Kidney capillary endothelial cell (primary cell): ENCODE data around the gene ACTG1.
"Not testable (repeated sequence)": the region's sequence is repeated elsewhere in the genome, so short reads cannot be mapped to it uniquely, and the experiment has no call there.

ENCODE experiments used
- DNase-seq: peaks from one replicate; pipeline ENCODE4 v3.0.0-alpha.2; 2018; ENCODE audit warnings: low spot score

Gene ACTG1

DNA sequence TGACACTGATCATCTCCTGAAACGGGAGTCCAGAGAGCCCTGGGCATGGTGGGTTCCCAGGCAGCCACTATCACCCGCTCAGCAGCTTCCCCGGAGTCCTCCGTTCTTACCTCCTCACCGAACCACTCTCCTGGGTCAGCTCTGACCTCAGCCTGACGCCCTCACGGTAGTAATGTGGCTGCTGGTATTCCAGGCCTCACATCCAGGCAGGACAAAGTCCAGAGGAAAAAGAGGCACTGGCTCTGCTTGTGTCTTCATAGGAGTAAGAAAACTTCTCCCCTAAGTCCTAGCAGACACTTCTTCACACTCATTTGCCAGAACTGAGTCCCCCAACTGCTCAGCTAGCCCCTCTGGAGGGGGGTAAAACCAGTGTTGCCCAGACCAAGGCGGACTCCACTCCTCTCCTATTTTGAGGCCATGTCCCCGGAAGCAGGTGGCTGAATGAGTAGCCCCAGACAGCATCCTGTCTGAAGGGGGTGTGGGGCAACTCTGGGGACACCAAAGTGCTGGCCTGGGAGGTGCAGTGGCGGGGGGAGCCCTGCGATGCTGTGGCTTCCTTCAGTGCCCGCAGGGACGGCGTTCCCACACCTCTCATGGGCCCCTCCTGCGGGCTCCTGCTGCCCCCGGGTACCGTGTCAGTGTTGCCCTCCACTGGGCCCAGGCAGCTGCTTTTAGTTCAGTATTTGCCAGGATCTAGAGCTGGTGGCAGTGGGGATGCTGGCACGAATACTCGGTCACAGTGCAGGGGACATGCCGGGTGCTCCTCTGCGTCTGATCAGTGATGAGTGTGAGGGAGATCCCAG, 20.9 kb upstream of the ACTG1 start:
- DNase-seq = no peak

DNA sequence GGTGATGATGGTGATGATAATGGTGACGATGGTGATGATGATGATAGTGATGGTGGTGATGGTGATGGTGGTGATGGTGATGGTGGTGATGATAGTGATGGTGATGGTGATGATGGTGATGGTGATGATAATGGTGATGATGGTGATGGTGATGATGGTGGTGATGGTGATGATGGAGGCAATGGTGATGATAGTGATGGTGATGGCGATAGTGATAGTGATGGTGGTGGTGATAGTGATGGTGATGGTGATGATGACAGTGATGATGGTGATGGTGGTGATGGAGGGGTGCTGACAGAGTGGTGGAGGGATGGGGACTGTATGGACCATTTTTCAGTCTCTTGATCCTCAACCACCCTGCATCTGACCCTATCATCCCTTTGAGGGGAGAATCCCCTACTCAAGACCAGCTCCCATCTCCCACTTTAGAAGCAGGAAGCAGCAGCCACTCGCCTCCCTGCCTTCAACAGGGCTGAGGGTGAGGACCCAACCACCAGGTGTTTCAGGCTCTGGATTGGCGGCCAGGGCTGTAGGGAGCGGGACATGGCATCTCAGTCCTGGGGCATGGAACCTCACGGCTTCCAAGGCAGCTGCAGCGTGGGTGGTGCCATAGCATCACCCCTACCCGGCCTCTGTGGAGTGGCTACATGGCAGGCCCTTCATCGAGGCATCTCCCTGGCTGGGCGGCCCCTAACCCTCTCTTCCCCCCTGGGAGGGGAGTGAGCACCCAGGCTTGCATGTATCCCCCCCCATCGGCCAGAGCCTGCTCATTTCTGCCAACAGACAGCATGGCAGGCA, 20.1 kb upstream of the ACTG1 start:
- DNase-seq = no peak

DNA sequence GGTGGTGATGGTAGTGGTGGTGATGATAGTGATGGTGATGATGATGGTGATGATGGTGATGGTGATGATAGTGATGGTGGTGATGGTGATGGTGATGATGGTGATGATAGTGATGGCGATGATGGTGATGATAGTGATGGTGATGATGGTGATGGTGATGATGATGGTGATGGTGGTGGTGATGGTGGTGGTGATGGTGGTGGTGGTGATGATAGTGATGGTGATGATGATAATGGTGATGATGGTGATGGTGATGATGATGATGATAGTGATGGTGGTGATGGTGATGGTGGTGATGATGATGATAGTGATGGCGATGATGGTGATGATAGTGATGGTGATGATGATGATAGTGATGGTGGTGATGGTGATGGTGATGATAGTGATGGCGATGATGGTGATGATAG, 19.4 kb upstream of the ACTG1 start:
- not testable (repeated sequence) for DNase-seq

DNA sequence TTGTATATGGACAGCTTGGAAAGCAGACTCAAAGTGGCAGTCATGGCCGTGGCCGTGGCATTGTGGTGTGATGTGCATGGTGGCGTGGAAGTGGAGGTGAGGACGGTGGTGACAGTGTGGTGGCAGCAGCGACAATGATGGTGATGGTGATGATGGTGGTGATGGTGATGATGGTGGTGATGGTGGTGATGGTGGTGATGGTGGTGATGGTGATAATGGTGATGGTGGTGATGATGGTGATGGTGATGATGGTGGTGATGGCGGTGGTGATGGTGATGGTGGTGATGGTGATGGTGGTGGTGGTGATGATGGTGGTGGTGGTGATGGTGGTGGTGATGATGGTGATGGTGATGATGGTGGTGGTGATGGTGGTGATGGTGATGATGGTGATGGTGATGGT, 18.4 kb upstream of the ACTG1 start:
- DNase-seq = not testable (repeated sequence)

DNA sequence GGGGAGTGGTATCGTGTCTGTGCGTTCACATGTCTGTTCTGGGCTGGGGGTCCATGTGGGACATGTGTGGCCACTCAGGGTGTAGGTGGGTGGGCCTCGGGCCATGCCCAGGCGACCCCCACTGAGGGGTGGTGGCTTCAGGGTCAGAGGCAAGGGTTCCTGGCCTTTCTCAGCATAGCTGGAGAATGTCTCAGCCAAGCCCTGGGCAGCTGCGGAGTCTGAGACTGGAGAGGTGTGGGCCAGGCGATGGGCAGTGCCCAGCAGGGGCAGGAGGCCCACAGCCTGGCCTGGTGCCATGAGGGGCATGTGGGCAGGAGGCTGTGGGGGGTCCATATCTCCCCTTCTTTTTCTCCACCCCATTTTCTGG, 16.8 kb upstream of the ACTG1 start:
- no peak for DNase-seq

DNA sequence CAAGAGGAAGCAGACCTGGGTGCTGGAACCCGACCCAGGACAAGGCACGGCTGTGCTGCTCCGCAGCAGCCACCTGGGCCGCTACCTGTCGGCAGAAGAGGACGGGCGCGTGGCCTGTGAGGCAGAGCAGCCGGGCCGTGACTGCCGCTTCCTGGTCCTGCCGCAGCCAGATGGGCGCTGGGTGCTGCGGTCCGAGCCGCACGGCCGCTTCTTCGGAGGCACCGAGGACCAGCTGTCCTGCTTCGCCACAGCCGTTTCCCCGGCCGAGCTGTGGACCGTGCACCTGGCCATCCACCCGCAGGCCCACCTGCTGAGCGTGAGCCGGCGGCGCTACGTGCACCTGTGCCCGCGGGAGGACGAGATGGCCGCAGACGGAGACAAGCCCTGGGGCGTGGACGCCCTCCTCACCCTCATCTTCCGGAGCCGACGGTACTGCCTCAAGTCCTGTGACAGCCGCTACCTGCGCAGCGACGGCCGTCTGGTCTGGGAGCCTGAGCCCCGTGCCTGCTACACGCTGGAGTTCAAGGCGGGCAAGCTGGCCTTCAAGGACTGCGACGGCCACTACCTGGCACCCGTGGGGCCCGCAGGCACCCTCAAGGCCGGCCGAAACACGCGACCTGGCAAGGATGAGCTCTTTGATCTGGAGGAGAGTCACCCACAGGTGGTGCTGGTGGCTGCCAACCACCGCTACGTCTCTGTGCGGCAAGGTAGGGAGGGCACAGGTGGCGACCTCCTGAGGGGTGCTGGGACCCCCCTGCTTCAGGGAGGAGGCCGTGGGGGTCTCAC, 16.2 kb upstream of the ACTG1 start:
- DNase-seq = no peak

DNA sequence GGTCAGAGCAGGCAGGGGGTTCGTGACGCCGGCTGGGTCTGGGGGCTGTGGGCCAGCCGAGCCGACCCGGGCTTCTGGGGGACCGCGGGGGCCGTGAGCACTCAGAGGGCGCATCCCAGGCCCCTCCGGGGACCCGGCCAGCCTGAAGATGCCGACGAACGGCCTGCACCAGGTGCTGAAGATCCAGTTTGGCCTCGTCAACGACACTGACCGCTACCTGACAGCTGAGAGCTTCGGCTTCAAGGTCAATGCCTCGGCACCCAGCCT, 15.7 kb upstream of the ACTG1 start:
- DNase-seq = no peak

DNA sequence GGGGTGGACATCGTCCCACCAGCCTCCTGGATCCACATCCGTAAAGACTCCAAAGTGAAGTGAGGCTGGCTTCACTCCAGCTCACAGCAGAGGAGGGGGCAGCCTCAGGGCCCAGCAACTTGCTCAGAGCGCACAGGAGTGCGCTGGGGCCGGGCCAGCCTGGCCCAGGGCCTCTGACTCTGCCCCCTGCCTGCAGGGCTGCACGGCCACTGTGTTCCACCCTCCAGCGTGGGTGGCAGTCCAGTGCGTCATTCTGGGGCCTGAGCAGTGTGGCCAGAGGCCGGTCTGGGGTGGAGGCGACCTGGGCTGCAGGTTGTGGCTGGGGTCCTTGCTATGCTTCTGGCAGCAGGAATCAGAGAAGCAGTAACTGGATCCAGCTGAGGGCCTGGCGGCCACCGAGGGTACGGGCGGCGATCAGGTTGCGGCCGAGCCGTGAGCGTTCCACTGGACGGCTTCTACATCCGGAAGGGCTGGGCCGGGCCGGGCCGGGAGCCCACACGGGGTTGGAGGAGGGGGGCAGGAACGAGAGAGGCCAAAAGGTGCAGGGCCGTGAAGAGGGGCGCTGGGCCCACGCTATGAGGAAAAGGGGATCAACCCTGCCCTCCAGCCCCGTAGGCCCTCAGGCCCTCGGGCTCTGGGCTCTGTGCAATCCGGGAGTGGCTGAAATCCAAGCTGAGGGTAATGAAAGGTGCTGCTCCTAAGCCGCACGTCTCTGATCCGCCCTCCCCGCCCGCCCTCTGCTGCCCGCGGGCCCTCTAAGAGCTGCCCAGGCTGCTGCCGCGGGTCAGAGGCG, 15.2 kb upstream of the ACTG1 start, which contains the start of gene FSCN2:
Gene FSCN2, plus strand, starts transcription at position 787 of the 793 bp plus-strand sequence. CDS start 155 bp downstream, outside the sequence.
- DNase-seq = no peak

DNA sequence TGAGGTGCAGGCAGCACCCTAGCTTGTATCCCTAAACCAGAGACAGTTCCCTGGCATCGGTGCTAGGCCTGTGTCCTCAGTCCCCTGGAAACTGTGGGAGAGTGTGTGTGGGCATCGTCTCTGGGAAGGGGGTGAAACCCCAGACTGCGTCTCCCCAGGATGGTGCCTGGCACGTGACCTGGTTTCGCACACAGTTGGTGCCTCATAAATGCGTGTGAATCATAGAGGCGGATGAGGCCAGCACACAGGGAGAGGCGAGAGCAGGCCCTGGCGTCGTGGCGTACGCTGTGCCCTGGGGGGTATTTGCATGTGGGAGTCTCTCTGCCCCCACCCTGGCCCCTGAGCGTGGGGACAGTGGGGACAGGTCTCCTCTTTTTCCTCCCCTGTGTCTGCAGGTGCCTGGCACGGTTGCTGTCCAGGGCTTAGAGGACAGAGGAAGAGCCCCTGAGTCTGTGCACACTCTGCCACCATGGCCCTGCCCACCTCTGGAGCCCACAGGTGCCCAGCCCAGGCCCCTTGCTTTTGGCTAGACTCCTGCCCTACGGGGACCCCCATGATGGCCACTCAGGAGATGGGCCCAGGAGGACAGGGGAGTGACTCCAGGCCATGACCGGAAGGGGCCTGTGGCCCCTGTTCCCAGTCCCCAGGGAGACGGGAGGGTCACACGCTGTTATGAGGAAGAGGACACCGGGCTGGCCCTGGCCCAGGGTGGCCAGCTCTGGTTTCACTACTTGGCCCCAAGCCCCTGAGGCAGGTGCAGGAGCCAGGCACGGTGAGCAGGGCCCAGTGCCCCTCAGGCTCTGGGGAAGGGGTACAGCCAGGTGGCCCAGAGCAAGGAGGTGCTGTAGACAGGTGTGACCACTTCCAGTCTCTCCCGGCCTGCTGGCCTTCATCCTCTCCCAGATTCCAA, 14.3 kb upstream of the ACTG1 start:
- DNase-seq = no peak

DNA sequence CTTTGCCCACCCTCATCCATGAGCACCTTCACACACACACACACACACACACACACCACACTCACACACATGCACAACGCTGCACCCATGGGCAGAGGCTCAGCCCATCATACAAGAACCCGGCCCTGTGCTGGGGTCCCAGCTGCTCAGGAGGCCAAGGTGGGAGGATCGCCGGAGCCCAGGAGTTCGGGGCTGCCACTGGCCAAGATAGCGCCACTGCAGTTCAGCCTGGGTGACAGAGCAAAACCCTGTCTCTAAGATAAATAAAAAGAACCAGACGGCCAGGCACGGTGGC, 12.2 kb upstream of the ACTG1 start:
- no peak for DNase-seq

DNA sequence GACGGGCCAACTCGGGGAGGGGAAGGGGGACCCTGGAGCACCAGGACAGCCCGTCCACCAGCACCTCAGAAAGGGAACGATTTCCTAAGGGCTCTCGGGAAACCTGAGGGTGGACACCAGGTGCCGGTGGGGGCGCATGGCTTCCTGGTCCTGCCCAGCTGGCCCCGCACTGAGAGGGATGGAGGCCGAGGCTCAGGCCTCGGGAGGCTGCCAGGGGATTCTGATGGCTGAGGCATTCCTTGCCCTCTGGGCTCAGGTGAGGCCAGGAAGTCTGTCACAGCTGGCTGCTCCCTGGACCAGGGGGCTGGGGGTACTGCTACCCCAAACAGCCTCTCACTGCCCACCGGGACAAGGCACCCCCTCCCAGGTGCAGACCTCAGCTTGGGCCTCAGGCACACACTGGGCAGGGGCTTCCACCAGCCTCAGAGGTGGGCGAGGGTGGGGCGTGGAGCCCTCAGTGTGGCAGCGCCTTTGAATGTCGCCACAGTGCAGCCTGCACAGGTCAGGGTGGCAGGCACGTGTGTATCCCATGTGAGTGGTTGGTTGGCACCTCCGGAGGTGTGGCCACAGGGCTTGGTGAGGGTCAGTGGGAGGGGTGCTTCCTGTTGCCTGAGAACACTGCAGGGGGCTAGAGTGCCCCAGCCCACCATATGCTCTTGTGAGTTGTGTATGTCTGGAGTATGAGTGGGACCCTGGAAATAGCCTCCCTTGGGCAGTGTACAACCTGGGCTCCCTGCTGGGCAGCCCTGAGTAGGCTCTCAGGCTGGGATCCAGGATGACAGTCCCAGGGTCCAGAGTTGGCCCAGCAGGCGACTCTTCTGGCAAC, 11.7 kb upstream of the ACTG1 start:
- DNase-seq = no peak

DNA sequence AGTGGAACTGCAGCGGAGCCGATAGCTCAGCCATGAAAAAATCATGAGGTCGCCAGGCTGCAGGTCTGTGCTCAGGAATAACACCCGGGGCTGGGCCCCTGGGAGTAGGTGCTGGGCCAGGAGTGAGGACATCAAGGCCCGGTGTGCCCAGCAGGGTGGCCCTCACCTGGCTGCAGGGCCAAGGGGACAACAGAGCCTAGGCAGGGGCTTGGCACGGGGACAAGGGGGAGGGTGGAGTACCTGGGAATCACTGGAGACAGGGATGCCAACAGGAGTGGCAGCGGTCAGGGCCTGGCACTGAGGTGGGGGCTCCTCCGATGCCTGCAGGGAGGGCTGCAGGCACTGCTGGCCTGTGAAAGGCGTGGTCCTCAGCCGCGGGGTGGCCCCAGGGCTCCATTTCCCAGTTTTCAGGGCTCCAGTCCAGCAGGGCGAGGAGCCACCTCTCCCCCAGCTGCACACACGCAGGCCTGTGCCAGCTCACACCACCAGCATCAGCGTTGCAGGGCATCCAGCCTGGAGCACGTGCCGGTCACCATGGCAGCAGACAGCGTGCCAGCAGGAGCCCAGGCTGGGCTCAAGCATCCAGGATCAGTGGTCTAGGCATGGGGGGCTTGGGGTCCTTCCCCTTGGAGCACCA, 10.9 kb upstream of the ACTG1 start:
- DNase-seq = no peak

DNA sequence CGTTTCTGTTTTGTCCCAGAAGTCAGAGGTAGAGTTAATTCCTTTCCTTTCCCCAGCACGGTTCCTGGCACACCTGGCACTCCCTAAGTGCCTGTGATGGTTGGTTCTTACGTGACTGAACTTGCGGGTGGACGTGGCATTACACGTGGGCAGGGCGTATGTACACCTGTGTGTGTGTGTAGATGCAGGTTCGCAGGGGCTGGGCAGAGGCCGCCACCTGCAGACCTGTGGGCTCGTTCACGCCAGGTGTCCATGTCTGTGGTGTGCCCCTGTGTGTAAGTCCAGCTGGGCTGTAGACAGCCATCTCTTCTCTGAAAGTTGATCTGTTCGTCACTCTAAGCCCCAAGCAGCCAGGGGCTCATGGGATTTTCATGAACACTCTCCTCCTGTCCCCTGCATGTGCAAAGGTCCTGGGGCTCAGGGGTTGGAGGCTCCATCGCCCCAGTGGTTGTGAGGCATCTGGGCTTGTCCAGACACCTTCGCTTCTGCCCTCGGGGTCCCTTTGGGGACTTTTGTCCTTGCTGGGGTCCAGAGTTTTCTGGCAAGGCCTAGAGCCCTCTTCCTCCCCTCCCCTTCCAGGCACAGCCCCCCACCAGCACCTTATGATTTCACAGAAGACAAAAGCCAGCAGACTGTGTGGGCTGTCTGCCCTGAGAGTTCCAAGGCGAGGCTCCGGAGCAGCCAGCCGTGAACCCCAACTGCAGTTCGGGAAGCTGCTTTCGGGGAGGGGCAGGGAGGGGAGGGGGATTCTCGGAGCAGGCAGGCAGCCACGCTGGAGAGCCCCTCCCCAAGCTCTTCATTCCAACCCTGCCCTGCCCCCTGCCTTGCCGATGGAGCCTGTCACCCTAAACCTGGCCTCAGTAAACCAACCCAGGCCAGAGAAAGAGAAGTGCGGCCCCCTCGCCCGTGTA, 10.1 kb upstream of the ACTG1 start:
- DNase-seq = no peak

DNA sequence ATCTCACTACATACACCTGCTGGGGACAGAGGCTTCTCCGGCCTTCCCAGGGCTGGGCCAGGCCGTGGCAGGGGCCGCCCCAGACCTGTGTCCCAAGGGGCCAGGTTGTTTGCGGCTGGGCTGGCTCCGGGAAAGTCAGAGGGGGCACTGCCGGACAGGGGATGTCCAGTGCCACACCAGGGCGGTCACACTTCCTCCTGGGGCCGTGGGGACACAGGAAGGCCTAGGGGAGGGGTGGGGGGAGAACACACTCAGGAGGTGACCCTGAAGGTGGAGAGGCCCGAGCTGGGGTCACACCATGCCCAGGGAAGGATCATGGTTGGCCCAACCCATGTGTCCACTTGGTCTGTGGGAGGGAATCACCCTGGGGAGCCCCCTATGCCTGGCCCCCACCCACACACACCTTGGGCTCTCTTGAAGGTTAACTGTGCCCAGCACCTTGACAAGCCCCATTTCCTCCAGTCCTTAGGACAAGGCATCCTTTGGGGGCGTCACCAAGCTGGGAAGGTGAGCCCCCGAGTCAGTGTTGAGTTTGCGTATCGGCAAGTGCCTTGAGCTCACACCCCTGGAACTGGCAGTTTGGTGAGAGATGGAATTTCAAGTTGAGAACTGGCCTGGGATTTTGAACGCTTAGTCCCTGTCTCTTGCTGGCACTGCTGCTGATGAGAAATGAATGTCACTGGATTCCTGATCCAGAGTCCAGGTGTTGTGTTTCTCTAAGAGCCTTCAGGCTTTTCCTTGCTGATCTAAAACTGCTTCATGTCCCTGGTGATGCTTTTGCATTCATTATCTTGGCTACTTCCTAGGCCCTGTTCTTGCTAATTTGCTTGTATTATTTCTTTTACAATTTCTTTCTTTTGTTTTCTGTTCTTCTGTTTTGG, 7.7 kb upstream of the ACTG1 start:
- DNase-seq = no peak

DNA sequence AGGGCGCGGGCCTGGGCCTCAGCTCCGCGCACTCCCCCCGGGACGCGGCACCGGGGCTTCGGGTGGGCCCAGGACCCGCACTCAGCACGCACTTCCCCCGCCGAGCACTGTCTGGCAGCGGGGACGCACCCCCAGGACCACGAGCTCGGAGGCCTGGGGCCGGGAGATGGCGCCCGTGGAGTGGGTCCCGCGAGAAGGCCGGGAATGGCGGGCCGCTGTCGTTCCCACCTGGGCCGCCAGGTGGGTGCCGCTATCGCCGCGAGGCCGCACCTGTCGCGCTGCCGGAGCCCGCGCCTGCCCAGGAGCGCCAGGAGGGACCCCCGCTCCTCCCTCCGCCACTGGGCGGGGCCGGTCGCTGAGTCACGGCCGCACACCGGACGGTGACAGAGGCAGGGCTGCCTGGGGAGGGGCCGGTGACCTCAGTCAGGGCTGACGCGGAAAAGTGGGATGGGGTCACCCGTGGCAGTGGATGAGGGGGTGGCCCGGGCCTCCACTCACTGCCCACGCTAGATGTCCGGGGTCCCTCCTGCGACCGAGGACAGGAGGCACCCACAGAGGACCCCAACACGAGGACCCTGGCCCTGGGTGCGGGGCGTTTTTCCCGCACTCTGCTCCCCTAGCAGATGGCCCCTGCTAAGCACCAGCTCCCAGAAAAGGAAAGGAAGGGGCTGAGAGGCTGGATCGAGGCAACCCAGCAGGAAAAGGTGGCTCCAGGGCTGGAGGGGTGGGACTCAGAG, 6.9 kb upstream of the ACTG1 start:
- peak; percentile 34 for DNase-seq

DNA sequence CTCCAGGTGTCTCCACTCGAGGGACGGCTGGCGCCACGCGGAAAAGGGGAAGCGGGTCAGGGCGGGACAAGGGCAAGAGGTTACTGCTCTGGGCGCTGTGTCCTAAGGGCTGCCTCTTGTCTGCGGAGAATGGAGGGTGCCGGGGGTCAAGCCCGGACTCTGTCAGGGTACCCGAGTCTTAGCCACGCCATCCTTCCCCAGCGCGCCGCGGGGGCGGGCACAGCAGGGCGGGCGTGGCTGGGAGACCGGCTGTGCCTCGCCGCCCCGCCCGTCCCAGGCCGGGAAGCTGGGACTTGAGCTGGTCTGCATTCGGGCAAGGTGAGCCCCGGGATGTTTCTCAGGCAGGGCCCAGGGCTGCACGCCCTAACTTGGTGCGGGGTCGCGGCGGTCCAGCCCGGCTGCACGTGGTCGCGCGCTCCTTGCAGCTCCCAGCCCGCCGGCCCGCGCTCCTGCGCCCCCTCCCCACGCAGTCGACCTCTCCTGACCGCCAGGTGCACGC, 6.2 kb upstream of the ACTG1 start:
- peak; percentile 38 for DNase-seq
